Measurements from ENCODE around the gene HOXB6.

- TF ChIP-seq, protein P1, sequence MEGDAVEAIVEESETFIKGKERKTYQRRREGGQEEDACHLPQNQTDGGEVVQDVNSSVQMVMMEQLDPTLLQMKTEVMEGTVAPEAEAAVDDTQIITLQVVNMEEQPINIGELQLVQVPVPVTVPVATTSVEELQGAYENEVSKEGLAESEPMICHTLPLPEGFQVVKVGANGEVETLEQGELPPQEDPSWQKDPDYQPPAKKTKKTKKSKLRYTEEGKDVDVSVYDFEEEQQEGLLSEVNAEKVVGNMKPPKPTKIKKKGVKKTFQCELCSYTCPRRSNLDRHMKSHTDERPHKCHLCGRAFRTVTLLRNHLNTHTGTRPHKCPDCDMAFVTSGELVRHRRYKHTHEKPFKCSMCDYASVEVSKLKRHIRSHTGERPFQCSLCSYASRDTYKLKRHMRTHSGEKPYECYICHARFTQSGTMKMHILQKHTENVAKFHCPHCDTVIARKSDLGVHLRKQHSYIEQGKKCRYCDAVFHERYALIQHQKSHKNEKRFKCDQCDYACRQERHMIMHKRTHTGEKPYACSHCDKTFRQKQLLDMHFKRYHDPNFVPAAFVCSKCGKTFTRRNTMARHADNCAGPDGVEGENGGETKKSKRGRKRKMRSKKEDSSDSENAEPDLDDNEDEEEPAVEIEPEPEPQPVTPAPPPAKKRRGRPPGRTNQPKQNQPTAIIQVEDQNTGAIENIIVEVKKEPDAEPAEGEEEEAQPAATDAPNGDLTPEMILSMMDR (conservative IDR thresholded peaks at IDR 0.05; ENCODE audit: low read depth, low read length), result no peak
- no peak for TF ChIP-seq EZH2 (IDR thresholded peaks at IDR 0.05; ENCODE audit: borderline replicate concordance, low read depth, low read length, poor library complexity, severe bottlenecking)
Measured at GRCh38 chr17:48627623-48628521, 23.1 kb upstream of the HOXB6 start.
